SU-DHL-6 (cell line): Measurements from ENCODE around the gene NFATC2IP.
"Not testable (repeated sequence)": the region's sequence is repeated elsewhere in the genome, so short reads cannot be mapped to it uniquely, and the experiment has no call there.

ENCODE experiments used
- H2AFZ ChIP-seq: fragments of 200-600 bp; sonication (generic); 2 replicates; pipeline ENCODE4 v1.6.1; 2014; ENCODE audit warnings: low read depth, mild to moderate bottlenecking, moderate library complexity, mixed read lengths, antibody characterized with exemption, low read length; ENCODE audit not compliant: severe bottlenecking
- H3F3A ChIP-seq: fragments of 200-600 bp; shearing (Covaris generic); 2 replicates; pipeline ENCODE4 v1.6.0; 2016; ENCODE audit warnings: antibody characterized with exemption, mild to moderate bottlenecking; ENCODE audit not compliant: insufficient read depth
- H3K27ac ChIP-seq: fragments of 200-600 bp; sonication (generic); 2 replicates; pipeline ENCODE4 v1.5.1; 2016; ENCODE audit warnings: low read depth, mild to moderate bottlenecking, low read length, moderate library complexity, mixed read lengths
- H3K27me3 ChIP-seq: fragments of 200-600 bp; sonication (generic), shearing (Covaris generic); 2 replicates; pipeline ENCODE4 v1.6.0; 2014; ENCODE audit warnings: mild to moderate bottlenecking, low read length
- H3K36me3 ChIP-seq: fragments of 200-600 bp; sonication (generic); 2 replicates; pipeline ENCODE4 v1.6.1; 2014; ENCODE audit warnings: mild to moderate bottlenecking, low read length, mixed read lengths
- H3K4me2 ChIP-seq: fragments of 300-600, 200-600 bp; shearing (Covaris generic), sonication (generic); 2 replicates; pipeline ENCODE4 v1.6.0; 2014; ENCODE audit warnings: low read length, low read depth, mild to moderate bottlenecking; ENCODE audit not compliant: poor library complexity, severe bottlenecking
- H3K4me3 ChIP-seq: fragments of 200-600 bp; sonication (generic); 2 replicates; pipeline ENCODE4 v1.5.1; 2014; ENCODE audit warnings: antibody characterized with exemption, low read length, mild to moderate bottlenecking, mixed read lengths; ENCODE audit not compliant: insufficient read depth, poor library complexity, severe bottlenecking
- H3K79me2 ChIP-seq: fragments of 200-600 bp; sonication (generic); 2 replicates; pipeline ENCODE4 v1.6.1; 2014; ENCODE audit warnings: mild to moderate bottlenecking, low read length, moderate library complexity; ENCODE audit not compliant: insufficient read depth
- H3K9ac ChIP-seq: fragments of 200-600 bp; sonication (generic); 2 replicates; pipeline ENCODE4 v1.7.0; 2014; ENCODE audit warnings: mild to moderate bottlenecking, low read length
- H3K9me2 ChIP-seq: fragments of 200-600 bp; sonication (generic); replicated peaks from 2 replicates; pipeline ENCODE4 v1.6.1; 2014; ENCODE audit warnings: low read length; ENCODE audit not compliant: insufficient read depth
- H3K9me3 ChIP-seq: fragments of 200-600 bp; sonication (generic); 2 replicates; pipeline ENCODE4 v1.6.1; 2014; ENCODE audit warnings: low read length, mixed read lengths; ENCODE audit not compliant: insufficient read depth
- H4K20me1 ChIP-seq: fragments of 200-600 bp; sonication (generic); 2 replicates; pipeline ENCODE4 v1.6.1; 2014; ENCODE audit warnings: low read depth, mild to moderate bottlenecking, antibody characterized with exemption, low read length, moderate library complexity, mixed read lengths
- CTCF ChIP-seq: fragments of 200-600 bp; sonication (generic); IDR thresholded peaks from one replicate; pipeline ENCODE4 v1.5.1; 2017; ENCODE audit warnings: antibody characterized with exemption, mild to moderate bottlenecking, low read length, moderate library complexity; ENCODE audit not compliant: insufficient read depth, poor library complexity, severe bottlenecking
- EZH2phosphoT487 ChIP-seq: fragments of 200-600 bp; sonication (generic), shearing (Covaris generic); conservative IDR thresholded peaks from 2 replicates; pipeline ENCODE4 v1.6.1; 2018; ENCODE audit warnings: mild to moderate bottlenecking, antibody characterized with exemption, low read length, moderate library complexity, mixed read lengths

NFATC2IP gene

GRCh38 chr16:28937222-28937876 is 13.4 kb upstream of the NFATC2IP start:
- Histone ChIP-seq H3K4me3 (no peak overlapping the region), H3K9ac (no peak overlapping the region), H4K20me1 (no peaks in the 10 kb centered on the region), H3K79me2 (peaks cover 11% of the 10 kb centered on the region), H3K27ac (no peak overlapping the region), H3K4me2 (no peak overlapping the region), H2AFZ (no peak overlapping the region), H3F3A (peaks cover 4% of the 10 kb centered on the region; the same call in 1 of the 2 replicates), H3K36me3 (peaks cover 5% of the 10 kb centered on the region; the same call in 1 of the 2 replicates), H3K27me3 (no peaks in the 10 kb centered on the region), H3K9me2 (no peaks in the 10 kb centered on the region), H3K9me3 (no peaks in the 10 kb centered on the region)
- TF ChIP-seq EZH2phosphoT487 (no peak), CTCF (no peak)

GRCh38 chr16:28938721-28939120 is 12.0 kb upstream of the NFATC2IP start:
- H3K27me3 ChIP-seq = no peaks in the 10 kb centered on the region
- no peak overlapping the region for H3K4me3 ChIP-seq
- peaks cover 8% of the 10 kb centered on the region; the same call in 1 of the 2 replicates for H3F3A ChIP-seq
- TF ChIP-seq CTCF (no peak), EZH2phosphoT487 (no peak)
- no peak overlapping the region for H2AFZ ChIP-seq
- H3K4me2 ChIP-seq = no peak overlapping the region
- H4K20me1 ChIP-seq = no peaks in the 10 kb centered on the region
- peaks cover 5% of the 10 kb centered on the region; the same call in 1 of the 2 replicates for H3K36me3 ChIP-seq
- H3K9me2 ChIP-seq = no peaks in the 10 kb centered on the region
- H3K27ac ChIP-seq = no peak overlapping the region
- no peaks in the 10 kb centered on the region for H3K9me3 ChIP-seq
- no peak overlapping the region for H3K9ac ChIP-seq
- no peaks in the 10 kb centered on the region for H3K79me2 ChIP-seq

GRCh38 chr16:28939825-28940224 is 10.9 kb upstream of the NFATC2IP start:
- H3K4me3 ChIP-seq, H3K9me3 ChIP-seq, H3K9me2 ChIP-seq, H3K9ac ChIP-seq, H3K27ac ChIP-seq, H3K79me2 ChIP-seq, H3K4me2 ChIP-seq, H4K20me1 ChIP-seq, H3K27me3 ChIP-seq, H3F3A ChIP-seq, H3K36me3 ChIP-seq, H2AFZ ChIP-seq: not testable (repeated sequence)

GRCh38 chr16:28943281-28943680 is 7.5 kb upstream of the NFATC2IP start:
- no peaks in the 10 kb centered on the region for H3K9me2 ChIP-seq
- no peaks in the 10 kb centered on the region for H3K27me3 ChIP-seq
- no peaks in the 10 kb centered on the region for H3K9me3 ChIP-seq
- no peak overlapping the region for H2AFZ ChIP-seq
- no peaks in the 10 kb centered on the region for H3K36me3 ChIP-seq
- H4K20me1 ChIP-seq = no peaks in the 10 kb centered on the region
- TF ChIP-seq CTCF (no peak), EZH2phosphoT487 (no peak)
- H3K27ac ChIP-seq = no peak overlapping the region
- H3F3A ChIP-seq = peaks cover 13% of the 10 kb centered on the region
- no peak overlapping the region for H3K4me3 ChIP-seq
- H3K4me2 ChIP-seq = no peak overlapping the region
- no peak overlapping the region for H3K9ac ChIP-seq
- H3K79me2 ChIP-seq = no peaks in the 10 kb centered on the region
